Endodermal cell (in vitro differentiated cells): ENCODE results near the gene KIF16B. TPM values are rescaled to one million over a fixed set of nuclear protein-coding genes. Genes with fewer than 3 reads are reported as not detected.

Experiments
- DNase-seq: peaks from one replicate; pipeline ENCODE4 v3.0.0-alpha.2; 2017
- H3K27ac ChIP-seq: 2 replicates; pipeline ENCODE4 v1.5.1; 2013; ENCODE audit warnings: mild to moderate bottlenecking, low read depth, low read length, moderate library complexity
- H3K27me3 ChIP-seq: 2 replicates; pipeline ENCODE4 v1.6.1; 2013; ENCODE audit warnings: mild to moderate bottlenecking, low read length, moderate library complexity; ENCODE audit not compliant: insufficient read depth, control insufficient read depth, poor library complexity, severe bottlenecking
- H3K36me3 ChIP-seq: 2 replicates; pipeline ENCODE4 v1.7.0; 2013; ENCODE audit warnings: mild to moderate bottlenecking, low read length, moderate library complexity; ENCODE audit not compliant: control insufficient read depth, insufficient read depth
- H3K4me1 ChIP-seq: one replicate; pipeline ENCODE4 v1.7.0; 2013; ENCODE audit warnings: low read length; ENCODE audit not compliant: control insufficient read depth, insufficient read depth
- H3K4me3 ChIP-seq: 2 replicates; pipeline ENCODE4 v1.5.1; 2013; ENCODE audit warnings: mild to moderate bottlenecking, low read length, moderate library complexity
- H3K9ac ChIP-seq: 2 replicates; pipeline ENCODE4 v1.6.1; 2013; ENCODE audit warnings: mild to moderate bottlenecking, low read length, moderate library complexity; ENCODE audit not compliant: poor library complexity, severe bottlenecking; ENCODE audit errors: extremely low read depth
- H3K9me3 ChIP-seq: 2 replicates; pipeline ENCODE4 v1.6.1; 2013; ENCODE audit warnings: mild to moderate bottlenecking, low read length, moderate library complexity; ENCODE audit not compliant: control insufficient read depth
- H3K27ac Mint-ChIP-seq: 2 replicates; pipeline ENCODE4 v1.8.0; 2020; ENCODE audit warnings: mixed read lengths
- H3K27me3 Mint-ChIP-seq: 2 replicates; pipeline ENCODE4 v1.8.0; 2021; ENCODE audit warnings: mild to moderate bottlenecking, mixed read lengths; ENCODE audit not compliant: insufficient read depth
- H3K36me3 Mint-ChIP-seq: 2 replicates; pipeline ENCODE4 v1.8.0; 2020; ENCODE audit warnings: low read depth, mixed read lengths
- H3K4me1 Mint-ChIP-seq: 2 replicates; pipeline ENCODE4 v1.8.0; 2020; ENCODE audit warnings: mixed read lengths
- H3K4me3 Mint-ChIP-seq: 2 replicates; pipeline ENCODE4 v1.8.0; 2020; ENCODE audit warnings: mild to moderate bottlenecking, moderate library complexity, mixed read lengths
- H3K9me3 Mint-ChIP-seq: 2 replicates; pipeline ENCODE4 v1.8.0; 2020; ENCODE audit warnings: mild to moderate bottlenecking, mixed read lengths
- WGBS, 2 experiments: methylation state at CpG; one replicate each; pipeline versions ENCODE4 v1.1.5 to v1.1.7; 2013; ENCODE audit warnings: missing lambda C conversion rate in 2 of 2, mixed read lengths in 1 of 2; ENCODE audit not compliant: insufficient coverage in 1 of 2, insufficient read length in 1 of 2; 5-methylcytosine and 5-hydroxymethylcytosine counted together
- long read RNA-seq, 4 experiments: library from polyadenylated mRNA in 2 of 4; library from RNA in 1 of 4; library from capped mRNA in 1 of 4; stranded (forward) in 3 of 4; unstranded in 1 of 4; transcript quantifications; one replicate each; pipeline ENCODE4 v2.0.0, GENCODE V29; 2020 to 2021; ENCODE audit warnings: inconsistent platforms in 1 of 4
- polyA plus RNA-seq, 2 experiments: library from polyadenylated mRNA; stranded (reverse); fragments of 50-300 nt; gene quantifications; one replicate each; pipeline ENCODE4 v1.2.3, GENCODE V29; 2013
- total RNA-seq, 2 donors: library from RNA; stranded (reverse); fragmentation: NEBNext Ultra II Directional in 1 of 2; extraction: Animal tissue kit (Norgen Biotek cat#: 25700) in 1 of 2; gene quantifications; 2 replicates in 1 of 2; 3 replicates in 1 of 2; pipeline ENCODE4 v1.2.1, GENCODE V29; 2021
- TF ChIP-seq, protein P1 (sequence below): fragments of 200-600 bp; sonication (generic); conservative IDR thresholded peaks from 2 replicates; pipeline ENCODE4 v1.5.0; 2021; ENCODE audit warnings: antibody characterized with exemption, mild to moderate bottlenecking

KIF16B gene, protein sequence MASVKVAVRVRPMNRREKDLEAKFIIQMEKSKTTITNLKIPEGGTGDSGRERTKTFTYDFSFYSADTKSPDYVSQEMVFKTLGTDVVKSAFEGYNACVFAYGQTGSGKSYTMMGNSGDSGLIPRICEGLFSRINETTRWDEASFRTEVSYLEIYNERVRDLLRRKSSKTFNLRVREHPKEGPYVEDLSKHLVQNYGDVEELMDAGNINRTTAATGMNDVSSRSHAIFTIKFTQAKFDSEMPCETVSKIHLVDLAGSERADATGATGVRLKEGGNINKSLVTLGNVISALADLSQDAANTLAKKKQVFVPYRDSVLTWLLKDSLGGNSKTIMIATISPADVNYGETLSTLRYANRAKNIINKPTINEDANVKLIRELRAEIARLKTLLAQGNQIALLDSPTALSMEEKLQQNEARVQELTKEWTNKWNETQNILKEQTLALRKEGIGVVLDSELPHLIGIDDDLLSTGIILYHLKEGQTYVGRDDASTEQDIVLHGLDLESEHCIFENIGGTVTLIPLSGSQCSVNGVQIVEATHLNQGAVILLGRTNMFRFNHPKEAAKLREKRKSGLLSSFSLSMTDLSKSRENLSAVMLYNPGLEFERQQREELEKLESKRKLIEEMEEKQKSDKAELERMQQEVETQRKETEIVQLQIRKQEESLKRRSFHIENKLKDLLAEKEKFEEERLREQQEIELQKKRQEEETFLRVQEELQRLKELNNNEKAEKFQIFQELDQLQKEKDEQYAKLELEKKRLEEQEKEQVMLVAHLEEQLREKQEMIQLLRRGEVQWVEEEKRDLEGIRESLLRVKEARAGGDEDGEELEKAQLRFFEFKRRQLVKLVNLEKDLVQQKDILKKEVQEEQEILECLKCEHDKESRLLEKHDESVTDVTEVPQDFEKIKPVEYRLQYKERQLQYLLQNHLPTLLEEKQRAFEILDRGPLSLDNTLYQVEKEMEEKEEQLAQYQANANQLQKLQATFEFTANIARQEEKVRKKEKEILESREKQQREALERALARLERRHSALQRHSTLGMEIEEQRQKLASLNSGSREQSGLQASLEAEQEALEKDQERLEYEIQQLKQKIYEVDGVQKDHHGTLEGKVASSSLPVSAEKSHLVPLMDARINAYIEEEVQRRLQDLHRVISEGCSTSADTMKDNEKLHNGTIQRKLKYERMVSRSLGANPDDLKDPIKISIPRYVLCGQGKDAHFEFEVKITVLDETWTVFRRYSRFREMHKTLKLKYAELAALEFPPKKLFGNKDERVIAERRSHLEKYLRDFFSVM (N-terminal part only)
- total RNA-seq, result 10 to 100 TPM; 17.3 to 18.8 TPM
- polyA plus RNA-seq (2013, experiment 1 of 2), result 8.3 TPM
- polyA plus RNA-seq (2013, experiment 2 of 2), result 7.5 TPM
- long read RNA-seq, experiment 1, partial matches to known transcripts, result 2 of 4 reads
- long read RNA-seq, experiment 1, other reads (novel, unspliced or antisense), result 2 of 4 reads
- long read RNA-seq, experiment 2, full-length matches to known transcripts, result 10 of 23 reads
- long read RNA-seq, experiment 2, partial matches to known transcripts, result 6 of 23 reads
- long read RNA-seq, experiment 2, other reads (novel, unspliced or antisense), result 7 of 23 reads
- long read RNA-seq, experiment 3, full-length matches to known transcripts, result 5 of 100 reads
- long read RNA-seq, experiment 3, partial matches to known transcripts, result 77 of 100 reads
- long read RNA-seq, experiment 3, other reads (novel, unspliced or antisense), result 18 of 100 reads
- long read RNA-seq, experiment 4, partial matches to known transcripts, result 1 of 5 reads
- long read RNA-seq, experiment 4, other reads (novel, unspliced or antisense), result 4 of 5 reads

DNA sequence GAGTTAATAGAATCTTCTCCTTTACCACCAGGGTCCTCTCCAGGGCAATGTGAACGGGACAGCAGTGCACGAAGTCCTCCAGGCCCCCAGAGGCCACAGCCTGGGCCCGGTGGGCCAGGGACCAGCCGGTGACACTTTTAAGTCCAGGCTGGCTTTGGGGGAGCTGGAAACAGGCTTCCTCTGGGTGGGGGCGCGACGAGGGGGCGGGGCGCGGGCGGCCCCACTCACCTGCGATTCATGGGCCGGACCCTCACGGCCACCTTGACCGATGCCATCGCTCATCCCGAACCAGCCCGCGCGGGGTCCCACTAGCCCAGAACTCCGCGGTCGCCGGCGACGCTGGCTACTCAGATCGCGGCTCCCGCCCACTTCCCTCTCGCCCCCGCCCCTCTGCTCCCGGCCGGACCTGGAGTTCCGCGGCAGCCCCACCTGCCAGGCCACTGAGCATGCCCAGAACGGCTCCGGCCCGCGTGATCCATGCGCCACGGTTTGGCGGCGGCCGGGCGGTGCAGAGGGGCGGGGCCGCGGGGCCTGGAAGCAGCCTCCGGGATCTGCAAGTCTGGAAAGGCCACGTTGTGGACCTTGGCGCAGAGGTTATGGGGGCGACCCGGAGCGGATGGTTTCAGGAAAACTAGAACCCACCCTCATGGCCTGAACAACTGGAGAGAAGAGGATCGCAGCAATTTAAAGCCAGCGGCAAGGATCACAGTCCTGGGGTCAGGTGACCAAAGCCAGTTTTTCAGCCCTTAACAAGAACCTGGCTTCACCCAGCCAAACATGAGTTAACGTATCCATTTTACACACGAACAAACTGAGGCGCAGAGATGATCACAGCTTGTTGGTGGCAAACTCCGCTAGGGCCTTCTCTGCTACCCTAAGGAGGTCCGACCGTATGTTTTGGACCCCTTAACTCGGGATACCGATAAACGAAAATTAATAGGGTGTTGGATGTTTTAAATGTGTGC, at the start of gene KIF16B:
Gene KIF16B (minus strand): TSS at position 448 of the 965 bp plus-strand sequence. CDS start 173 bp downstream, at position 275.
- Mint-ChIP-seq H3K27ac (peak within 1 kb of the TSS; percentile 92), H3K27me3 (no peaks in the 10 kb centered on the region), H3K36me3 (no peaks in the 10 kb centered on the region), H3K4me1 (peaks cover 34% of the 10 kb centered on the region), H3K9me3 (peaks cover 2% of the 10 kb centered on the region), H3K4me3 (peak within 1 kb of the TSS; percentile 66)
- Histone ChIP-seq H3K27me3 (no peaks in the 10 kb centered on the region), H3K27ac (no peak within 1 kb of the TSS), H3K4me1 (no peaks in the 10 kb centered on the region), H3K9ac (peak within 1 kb of the TSS; percentile 54), H3K36me3 (no peaks in the 10 kb centered on the region), H3K9me3 (no peaks in the 10 kb centered on the region), H3K4me3 (peak within 1 kb of the TSS; percentile 90)
- TF ChIP-seq, protein P1, sequence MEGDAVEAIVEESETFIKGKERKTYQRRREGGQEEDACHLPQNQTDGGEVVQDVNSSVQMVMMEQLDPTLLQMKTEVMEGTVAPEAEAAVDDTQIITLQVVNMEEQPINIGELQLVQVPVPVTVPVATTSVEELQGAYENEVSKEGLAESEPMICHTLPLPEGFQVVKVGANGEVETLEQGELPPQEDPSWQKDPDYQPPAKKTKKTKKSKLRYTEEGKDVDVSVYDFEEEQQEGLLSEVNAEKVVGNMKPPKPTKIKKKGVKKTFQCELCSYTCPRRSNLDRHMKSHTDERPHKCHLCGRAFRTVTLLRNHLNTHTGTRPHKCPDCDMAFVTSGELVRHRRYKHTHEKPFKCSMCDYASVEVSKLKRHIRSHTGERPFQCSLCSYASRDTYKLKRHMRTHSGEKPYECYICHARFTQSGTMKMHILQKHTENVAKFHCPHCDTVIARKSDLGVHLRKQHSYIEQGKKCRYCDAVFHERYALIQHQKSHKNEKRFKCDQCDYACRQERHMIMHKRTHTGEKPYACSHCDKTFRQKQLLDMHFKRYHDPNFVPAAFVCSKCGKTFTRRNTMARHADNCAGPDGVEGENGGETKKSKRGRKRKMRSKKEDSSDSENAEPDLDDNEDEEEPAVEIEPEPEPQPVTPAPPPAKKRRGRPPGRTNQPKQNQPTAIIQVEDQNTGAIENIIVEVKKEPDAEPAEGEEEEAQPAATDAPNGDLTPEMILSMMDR, result peak; percentile 47
- WGBS, 2 experiments, result 13 to 49% methylated on average over 17 to 65 of the region's 65 CpGs
- DNase-seq, result peak; percentile 99

DNA sequence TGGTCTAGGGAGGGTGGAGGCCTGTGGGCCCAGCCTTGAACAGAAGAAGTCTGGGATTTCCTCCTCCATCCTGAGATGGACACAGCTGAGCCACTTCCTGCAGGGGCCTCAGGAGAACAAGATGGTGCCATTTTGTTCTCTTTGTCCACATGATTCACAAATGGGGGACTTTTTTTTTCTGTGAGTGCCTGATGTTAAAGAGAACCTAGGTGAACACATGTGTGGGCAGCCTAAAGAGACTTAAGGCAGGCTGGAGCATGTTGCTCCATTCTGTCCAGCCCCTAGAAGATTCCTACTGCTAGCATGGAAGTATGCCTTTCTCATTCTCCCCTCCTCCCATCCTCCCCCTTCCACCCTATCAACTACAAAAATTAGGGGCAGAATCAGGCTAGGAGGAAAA, 49.3 kb upstream of the KIF16B start:
- H3K4me3 ChIP-seq, result no peak overlapping the region
- H3K36me3 Mint-ChIP-seq, result peaks cover 5% of the 10 kb centered on the region
- H3K9me3 ChIP-seq, result peaks cover 19% of the 10 kb centered on the region
- peaks cover 15% of the 10 kb centered on the region for H3K4me1 ChIP-seq
- H3K9me3 Mint-ChIP-seq, result peaks cover 21% of the 10 kb centered on the region
- H3K27me3 ChIP-seq, result no peaks in the 10 kb centered on the region
- H3K4me3 Mint-ChIP-seq, result no peak overlapping the region
- peaks cover 54% of the 10 kb centered on the region for H3K4me1 Mint-ChIP-seq
- H3K27ac ChIP-seq, result no peak overlapping the region
- peak overlapping the region; percentile 89 for H3K27ac Mint-ChIP-seq
- no peak for DNase-seq
- no peaks in the 10 kb centered on the region for H3K27me3 Mint-ChIP-seq
- H3K36me3 ChIP-seq, result no peaks in the 10 kb centered on the region
- TF ChIP-seq, protein P1, result no peak
- no peak overlapping the region for H3K9ac ChIP-seq
